HCT116 (cell line): ENCODE data around the gene NFKB2. TPM values are rescaled to one million over a fixed set of nuclear protein-coding genes. Genes with fewer than 3 reads are reported as not detected.

Source experiments
- ATAC-seq: fragments of 200-7000 bp; cut with Tn5 transposase; 2 replicates; pipeline ENCODE4 v1.9.1; 2020; ENCODE audit warnings: mild to moderate bottlenecking, moderate library complexity
- BruUV-seq: library from RNA; stranded (reverse); fragments of 400-500 nt; replicated peaks from 2 replicates; lab custom pipeline; 2021; lab: Mats Ljungman, UMichigan
- CTCF ChIA-PET: fragments of 300-600 bp; sonication (Branson Sonifier 250); formaldehyde crosslinking; loops from one replicate; lab custom pipeline; 2021; ENCODE audit warnings: antibody characterized with exemption; lab: Charles Lee
- POLR2A ChIA-PET: fragments of 300-600, 350-600 bp; sonication (Branson Sonifier 250); formaldehyde crosslinking; loops from one replicate; lab custom pipeline; 2021; ENCODE audit warnings: antibody characterized with exemption; lab: Charles Lee
- RAD21 ChIA-PET, 2 experiments: fragments of 300-600 bp; sonication (Branson Sonifier 250); formaldehyde crosslinking; loops; one replicate each; lab custom pipeline; 2023; ENCODE audit warnings: low total read pairs in 2 of 2; ENCODE audit not compliant: uncharacterized antibody in 2 of 2, unreplicated experiment in 2 of 2, low non-redundant PET in 1 of 2; lab: Charles Lee
- DNase-seq: peaks from one replicate; pipeline ENCODE4 v3.0.0-alpha.2; 2010; ENCODE audit warnings: low read depth, low spot score
- H2AFZ ChIP-seq: fragments of 200-600 bp; shearing (Covaris generic), sonication (generic); 2 replicates; pipeline ENCODE4 v1.6.1; 2017; ENCODE audit warnings: low read depth, mixed run types, mixed read lengths, antibody characterized with exemption, low read length; ENCODE audit not compliant: poor library complexity, severe bottlenecking
- H3K27ac ChIP-seq: 2 replicates; pipeline ENCODE4 v1.5.1; 2012; ENCODE audit warnings: low read depth, low read length
- H3K27me3 ChIP-seq: fragments of 200-600 bp; sonication (generic); 2 replicates; pipeline ENCODE4 v1.6.1; 2016; ENCODE audit warnings: mixed run types, low read length, mixed read lengths; ENCODE audit not compliant: insufficient read depth
- H3K36me3 ChIP-seq, 2 experiments: fragments of 200-500 bp in 1 of 2; fragments of 200-600 bp in 1 of 2; sonication (Bioruptor generic) in 1 of 2; sonication (generic) in 1 of 2; 2 replicates each; pipeline versions ENCODE4 v1.5.1 to v1.6.1; 2014 to 2016; ENCODE audit warnings: low read length in 2 of 2, inconsistent platforms in 1 of 2, mixed read lengths in 1 of 2, mixed run types in 1 of 2; ENCODE audit not compliant: insufficient read depth in 2 of 2, control insufficient read depth in 1 of 2
- H3K4me1 ChIP-seq, 2 experiments: fragments of 200-600 bp in 1 of 2; sonication (generic) in 1 of 2; 2 replicates each; pipeline versions ENCODE4 v1.5.1 to v1.6.1; 2012 to 2017; ENCODE audit warnings: low read length in 2 of 2, inconsistent platforms in 1 of 2, mild to moderate bottlenecking in 1 of 2, mixed read lengths in 1 of 2, mixed run types in 1 of 2, moderate library complexity in 1 of 2; ENCODE audit not compliant: insufficient read depth in 2 of 2, control insufficient read depth in 1 of 2
- H3K4me2 ChIP-seq: fragments of 200-600 bp; sonication (generic); 2 replicates; pipeline ENCODE4 v1.6.1; 2017; ENCODE audit warnings: mixed run types, low read length, mixed read lengths
- H3K4me3 ChIP-seq, 2 experiments: fragments of 200-600 bp in 1 of 2; sonication (generic) in 1 of 2; replicated peaks in 1 of 2; 2 replicates each; pipeline ENCODE4 v1.5.1; 2011 to 2016; ENCODE audit warnings: low read length in 2 of 2, control low read depth in 1 of 2, low read depth in 1 of 2, mild to moderate bottlenecking in 1 of 2, mixed read lengths in 1 of 2, mixed run types in 1 of 2
- H3K79me2 ChIP-seq: fragments of 200-600 bp; sonication (generic); 2 replicates; pipeline ENCODE4 v1.6.1; 2017; ENCODE audit warnings: mild to moderate bottlenecking, mixed run types, low read length, moderate library complexity, mixed read lengths; ENCODE audit not compliant: insufficient read depth
- H3K9ac ChIP-seq: fragments of 200-600 bp; sonication (generic); 2 replicates; pipeline ENCODE4 v1.6.1; 2016; ENCODE audit warnings: low read length, mixed read lengths
- H3K9me2 ChIP-seq: fragments of 200-600 bp; sonication (generic), shearing (Covaris generic); 2 replicates; pipeline ENCODE4 v1.6.1; 2017; ENCODE audit warnings: mixed run types, mild to moderate bottlenecking, moderate library complexity; ENCODE audit not compliant: insufficient read depth
- H3K9me3 ChIP-seq, 2 experiments: fragments of 200-500 bp in 1 of 2; fragments of 200-600 bp in 1 of 2; sonication (Bioruptor generic) in 1 of 2; sonication (generic) in 1 of 2; 2 replicates each; pipeline ENCODE4 v1.6.1; 2014 to 2017; ENCODE audit warnings: low read length in 2 of 2, mixed read lengths in 2 of 2, inconsistent platforms in 1 of 2, low read depth in 1 of 2, mild to moderate bottlenecking in 1 of 2, mixed run types in 1 of 2, moderate library complexity in 1 of 2; ENCODE audit not compliant: control insufficient read depth in 1 of 2, insufficient read depth in 1 of 2
- H4K20me1 ChIP-seq: fragments of 200-600 bp; sonication (generic), shearing (Covaris generic); 2 replicates; pipeline ENCODE4 v1.6.1; 2017; ENCODE audit warnings: mixed run types, mild to moderate bottlenecking, moderate library complexity; ENCODE audit not compliant: insufficient read depth
- ATF3 ChIP-seq: IDR thresholded peaks from 2 replicates; pipeline ENCODE4 v1.6.1; 2012
- CBX3 ChIP-seq: IDR thresholded peaks from 2 replicates; pipeline ENCODE4 v1.6.1; 2012; ENCODE audit warnings: low read depth
- CEBPB ChIP-seq: IDR thresholded peaks from 2 replicates; pipeline ENCODE4 v1.6.1; 2012; ENCODE audit warnings: low read depth
- EZH2 ChIP-seq: fragments of 200-600 bp; sonication (generic); IDR thresholded peaks from 2 replicates; pipeline ENCODE4 v1.6.1; 2017; ENCODE audit warnings: antibody characterized with exemption, mixed run types
- POLR2A ChIP-seq: IDR thresholded peaks from 2 replicates; pipeline ENCODE4 v1.7.0; 2011; ENCODE audit warnings: borderline replicate concordance; ENCODE audit not compliant: insufficient read depth, insufficient read length; ENCODE audit errors: extremely low read depth
- POLR2AphosphoS5 ChIP-seq: IDR thresholded peaks from 2 replicates; pipeline ENCODE4 v1.6.1; 2011; ENCODE audit warnings: mild to moderate bottlenecking, low read depth, low read length, moderate library complexity
- REST ChIP-seq: IDR thresholded peaks from 2 replicates; pipeline ENCODE4 v1.6.1; 2012; ENCODE audit warnings: low read depth
- SP1 ChIP-seq: IDR thresholded peaks from 2 replicates; pipeline ENCODE4 v1.6.1; 2012; ENCODE audit warnings: low read depth
- SRF ChIP-seq: IDR thresholded peaks from 2 replicates; pipeline ENCODE4 v1.6.1; 2012; ENCODE audit warnings: low read depth
- TCF7L2 ChIP-seq: IDR thresholded peaks from 2 replicates; pipeline ENCODE4 v1.7.0; 2011; ENCODE audit warnings: borderline replicate concordance, inconsistent platforms; ENCODE audit not compliant: insufficient read depth, insufficient read length; ENCODE audit errors: extremely low read depth
- YY1 ChIP-seq: IDR thresholded peaks from 2 replicates; pipeline ENCODE4 v1.6.1; 2011; ENCODE audit warnings: low read length, low read depth, moderate library complexity, mild to moderate bottlenecking; ENCODE audit not compliant: insufficient replicate concordance; ENCODE audit errors: extremely low read depth
- ZBTB33 ChIP-seq: IDR thresholded peaks from 2 replicates; pipeline ENCODE4 v1.6.1; 2011; ENCODE audit warnings: mild to moderate bottlenecking, low read length, moderate library complexity; ENCODE audit not compliant: insufficient replicate concordance; ENCODE audit errors: extremely low read depth
- ZFX ChIP-seq: fragments of 450-650 bp; IDR thresholded peaks from 2 replicates; pipeline ENCODE4 v1.6.1; 2017
- ZNF274 ChIP-seq: fragments of 200-500 bp; sonication (Bioruptor generic); IDR thresholded peaks from 2 replicates; pipeline ENCODE4 v1.6.1; 2014; ENCODE audit warnings: mild to moderate bottlenecking, low read depth, low read length, inconsistent platforms
- intact Hi-C: fragments of 100-400 bp; cut with micrococcal nuclease; formaldehyde crosslinking; loops from 2 replicates; pipeline ENCODE4 v1.10.0; 2022
- total RNA-seq: library from RNA; stranded (reverse); gene quantifications from one replicate; pipeline ENCODE4 v1.2.1, GENCODE V29; 2021; ENCODE audit not compliant: unreplicated experiment

NFKB2 gene
- total RNA-seq, 1 experiment from 2014 or later = 115 TPM

- H3K4me2 ChIP-seq = peak within 1 kb of the TSS; percentile 94
- H3K9me2 ChIP-seq = no peaks in the 10 kb centered on the region
- ChIA-PET POLR2A (interaction anchor here (1.0 to 6.6 kb wide), 8 partner anchors 9 to 72 kb away, joined by 3 to 47 read pairs (median 6); partner anchors contain the start of genes C10orf95, FBXL15 and SUFU), RAD21 (interaction anchor here (0.8 to 1.7 kb wide), 6 partner anchors 9 to 202 kb away, joined by 3 to 6 read pairs (median 4); no protein-coding TSS in a partner anchor), CTCF (interaction anchor here (0.6 to 4.6 kb wide), 7 partner anchors 8 to 263 kb away, joined by 3 to 41 read pairs (median 6); partner anchors contain the start of genes ACTR1A, C10orf95, FBXL15 and SUFU)
- peak within 1 kb of the TSS; percentile 84 for H3K27ac ChIP-seq
- ATAC-seq (peak; percentile 95), DNase-seq (peak; percentile 98)
- BruUV-seq = TSS peak; percentile 57
- H3K9ac ChIP-seq = peak within 1 kb of the TSS; percentile 94
- peak within 1 kb of the TSS; percentile 90 to 91 for H3K4me3 ChIP-seq
- H2AFZ ChIP-seq = no peak within 1 kb of the TSS
- H3K36me3 ChIP-seq = no peaks in the 10 kb centered on the region; a peak in 1 of 4 replicates
- H3K79me2 ChIP-seq = peaks cover 19% of the 10 kb centered on the region
- peaks cover 7% of the 10 kb centered on the region; the same call in 1 of the 2 replicates for H3K27me3 ChIP-seq
- TF ChIP-seq EZH2 = no peak
- peak; percentile 89 for TF ChIP-seq POLR2AphosphoS5
- peak; percentile 84 for TF ChIP-seq POLR2A
- peak; percentile 91 for TF ChIP-seq ZBTB33
- no peak for TF ChIP-seq ZNF274
- no peak for TF ChIP-seq SRF
- TF ChIP-seq TCF7L2 = peak; percentile 99
- no peak for TF ChIP-seq SP1
- no peak for TF ChIP-seq CEBPB
- TF ChIP-seq ZFX = peak; percentile 98; the same call in 1 of the 2 replicates
- no peak for TF ChIP-seq ATF3
- no peak for TF ChIP-seq CBX3
- TF ChIP-seq REST = no peak
- peak; percentile 100 for TF ChIP-seq YY1
- H3K4me1 ChIP-seq = peaks cover 0 to 26% of the 10 kb centered on the region in 2 experiments; a peak in 2 of 4 replicates
- intact Hi-C loops = loop anchor here (1.0 kb wide), 1 partner anchor 17 kb away; no protein-coding TSS in a partner anchor
- no peaks in the 10 kb centered on the region for H4K20me1 ChIP-seq
- H3K9me3 ChIP-seq = no peaks in the 10 kb centered on the region
Measured at GRCh38 chr10:102432162-102432950, 36.9 kb downstream of the NFKB2 start, which contains the start of gene CUEDC2. Gene CUEDC2 (minus strand): TSS chr10:102432574. CDS start chr10:102425188, 7,386 bp downstream.
